ENCODE data around the gene SSTR5.
A peak's percentile ranks its signal among the peaks of the same experiment; 100 is the strongest.

The SSTR5 gene

GRCh38 chr16:1040346-1040745 lies 32.2 kb upstream of the SSTR5 start:
- DNase-seq: no peak

- DNase-seq: no peak
These were observed 30.4 kb upstream of the SSTR5 start for GRCh38 chr16:1042049-1042744.

- peak; percentile 40 for DNase-seq
These were observed 29.7 kb upstream of the SSTR5 start for GRCh38 chr16:1042866-1043265.

GRCh38 chr16:1043881-1044451 lies 28.6 kb upstream of the SSTR5 start:
- DNase-seq: no peak

- DNase-seq: no peak
These were observed 27.9 kb upstream of the SSTR5 start for GRCh38 chr16:1044460-1045309.

- no peak for DNase-seq
These were observed 27.1 kb upstream of the SSTR5 start for GRCh38 chr16:1045310-1045992.

- no peak for DNase-seq
These were observed 26.3 kb upstream of the SSTR5 start for GRCh38 chr16:1045993-1046911.

- no peak for DNase-seq
These were observed 25.4 kb upstream of the SSTR5 start for GRCh38 chr16:1047123-1047522.

- no peak for DNase-seq
These were observed 24.7 kb upstream of the SSTR5 start for GRCh38 chr16:1047801-1048200.

- DNase-seq: peak; percentile 22
These were observed 24.0 kb upstream of the SSTR5 start for GRCh38 chr16:1048442-1049112.

- DNase-seq: no peak
These were observed 23.2 kb upstream of the SSTR5 start for GRCh38 chr16:1049113-1049975.

- no peak for DNase-seq
These were observed 22.6 kb upstream of the SSTR5 start for GRCh38 chr16:1049976-1050247.

GRCh38 chr16:1050516-1050915 lies 22.0 kb upstream of the SSTR5 start:
- no peak for DNase-seq

- DNase-seq: no peak
These were observed 21.6 kb upstream of the SSTR5 start for GRCh38 chr16:1050921-1051320.

GRCh38 chr16:1051446-1051845 lies 21.1 kb upstream of the SSTR5 start:
- DNase-seq: no peak

GRCh38 chr16:1052721-1053120 lies 19.8 kb upstream of the SSTR5 start:
- DNase-seq: no peak

- DNase-seq: no peak
These were observed 19.4 kb upstream of the SSTR5 start for GRCh38 chr16:1053121-1053521.

- DNase-seq: no peak
These were observed 18.7 kb upstream of the SSTR5 start for GRCh38 chr16:1053700-1054368.

GRCh38 chr16:1054660-1055556 lies 17.6 kb upstream of the SSTR5 start:
- DNase-seq: peak; percentile 49

Measured in COR-L47 (cell line).